HG03432 (cell line): ENCODE measurements around the gene AFF3.

Experiments used
- ATAC-seq: cut with Tn5 transposase; IDR thresholded peaks from one replicate; pipeline ENCODE4 v1.9.1; 2021; ENCODE audit warnings: mild to moderate bottlenecking, moderate library complexity; ENCODE audit not compliant: unreplicated experiment

The AFF3 gene

DNA sequence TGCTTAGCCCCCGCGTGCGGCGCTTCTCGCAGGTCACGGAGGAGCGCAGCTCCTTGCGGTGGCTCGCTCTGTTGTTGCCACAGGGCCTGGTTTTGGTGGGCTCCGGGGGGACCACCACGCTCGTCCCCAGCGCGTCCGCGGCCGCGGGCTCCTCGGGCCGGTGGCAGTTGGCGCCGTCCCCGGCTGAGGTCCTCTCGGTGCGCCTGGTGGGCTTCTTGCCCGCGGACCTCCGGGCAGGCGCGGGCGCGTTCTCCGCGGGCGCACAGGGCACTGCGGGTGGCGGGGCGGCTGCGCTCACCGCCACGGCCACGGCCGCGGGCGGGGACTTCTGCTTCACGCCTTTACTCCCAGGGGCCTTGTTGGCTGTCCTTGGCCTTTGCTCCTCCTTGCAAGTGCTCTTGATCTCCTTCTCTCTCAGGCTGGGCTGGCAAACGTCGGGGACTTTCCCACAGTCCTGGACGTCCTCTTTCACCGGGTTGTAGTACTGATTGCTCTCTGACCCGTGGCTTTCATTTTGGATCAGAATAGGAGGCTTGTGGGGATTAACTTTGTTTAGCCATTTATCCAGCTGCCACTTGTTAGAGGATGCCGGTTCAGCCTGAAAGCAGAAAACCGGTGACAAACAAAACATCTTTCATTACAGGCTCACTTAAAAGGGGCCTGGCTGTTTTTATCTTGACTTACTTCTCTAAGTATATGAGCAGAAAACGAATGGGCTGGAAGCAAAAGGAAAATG is 548.5 kb downstream of the AFF3 start:
- no peak for ATAC-seq

DNA sequence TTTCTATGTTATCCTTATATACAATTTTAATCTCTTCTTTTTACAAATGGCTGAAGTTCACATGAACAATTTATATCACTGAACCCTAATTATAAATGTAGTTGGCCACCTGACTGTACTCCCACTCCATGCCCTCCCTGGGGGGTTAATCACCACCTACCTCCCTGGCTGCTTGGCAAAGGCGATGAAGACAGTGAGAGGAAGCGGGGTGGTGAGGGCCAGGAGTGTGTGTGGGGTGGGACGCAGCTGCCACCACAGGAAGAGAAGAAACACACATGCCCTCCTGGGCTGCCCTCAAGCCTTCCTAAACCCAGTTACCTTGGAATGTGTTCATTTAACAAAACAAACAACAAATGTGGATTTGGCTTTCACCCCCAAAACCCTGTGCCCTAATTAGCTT is 565.6 kb downstream of the AFF3 start:
- no peak for ATAC-seq

DNA sequence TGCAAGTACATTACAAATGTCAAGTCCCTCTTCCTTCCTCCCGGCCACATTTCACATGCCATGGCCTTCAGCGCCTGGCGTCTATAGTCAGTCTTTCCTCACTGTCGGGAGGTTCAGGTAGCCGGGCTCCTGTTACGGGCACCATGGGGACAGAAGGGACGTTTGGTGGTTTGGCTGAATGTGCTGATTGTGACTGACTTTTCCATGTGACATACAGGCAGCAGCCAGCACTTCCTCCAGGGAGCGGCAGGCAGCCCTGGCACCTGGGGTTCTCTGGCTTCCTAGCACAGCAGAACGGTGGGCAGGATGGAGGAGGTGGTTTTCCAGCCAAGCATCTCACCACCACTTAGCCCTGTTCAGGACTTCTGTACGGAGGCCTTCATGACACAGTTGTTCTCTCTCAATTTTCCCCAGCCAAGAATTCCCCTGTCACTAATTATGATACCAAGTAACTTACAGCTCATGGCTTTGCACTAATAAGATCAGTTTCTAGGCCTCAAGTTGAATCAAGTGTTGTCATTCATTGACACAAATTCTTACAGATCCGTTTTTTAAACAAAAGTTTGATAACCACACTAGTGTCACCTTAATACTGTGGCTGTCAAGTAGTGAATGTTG is 568.6 kb downstream of the AFF3 start:
- ATAC-seq: no peak

DNA sequence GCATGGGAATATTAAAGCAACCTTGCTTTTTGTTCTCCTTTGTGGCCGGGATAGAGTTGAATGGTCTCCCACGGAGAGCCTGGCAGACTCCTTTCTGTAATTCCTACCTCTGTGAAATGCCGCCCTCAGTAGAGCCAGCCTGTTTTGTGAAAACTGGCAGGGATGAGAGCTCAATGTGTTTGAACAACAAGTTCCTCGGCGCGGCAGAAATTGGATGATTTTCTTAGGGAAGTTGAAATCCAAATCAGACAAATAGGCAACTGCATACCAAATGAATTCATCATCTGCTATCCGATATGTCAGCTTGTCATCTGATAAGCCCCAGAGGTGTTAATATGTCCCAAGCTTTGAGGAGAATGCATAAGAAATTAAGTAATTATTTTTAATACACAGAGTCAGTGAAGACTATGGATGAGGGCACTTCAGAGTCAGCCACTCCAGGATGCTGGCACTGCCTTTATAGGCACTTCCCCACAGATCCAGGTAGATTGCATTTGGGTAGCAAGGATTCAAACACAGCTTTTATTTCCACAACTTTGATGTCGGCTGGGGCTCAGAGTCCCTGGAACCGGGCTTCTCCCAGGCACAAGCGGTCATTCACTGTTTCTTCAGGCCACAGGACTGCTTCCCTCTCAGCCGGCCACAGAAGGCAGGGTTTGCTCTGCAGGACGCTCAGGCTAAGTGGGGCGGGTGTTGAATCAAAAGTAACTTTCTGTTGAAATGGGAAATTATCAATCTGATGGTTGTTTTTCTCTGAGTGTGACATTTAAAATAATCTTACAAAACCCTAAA is 569.8 kb downstream of the AFF3 start:
- no peak for ATAC-seq

DNA sequence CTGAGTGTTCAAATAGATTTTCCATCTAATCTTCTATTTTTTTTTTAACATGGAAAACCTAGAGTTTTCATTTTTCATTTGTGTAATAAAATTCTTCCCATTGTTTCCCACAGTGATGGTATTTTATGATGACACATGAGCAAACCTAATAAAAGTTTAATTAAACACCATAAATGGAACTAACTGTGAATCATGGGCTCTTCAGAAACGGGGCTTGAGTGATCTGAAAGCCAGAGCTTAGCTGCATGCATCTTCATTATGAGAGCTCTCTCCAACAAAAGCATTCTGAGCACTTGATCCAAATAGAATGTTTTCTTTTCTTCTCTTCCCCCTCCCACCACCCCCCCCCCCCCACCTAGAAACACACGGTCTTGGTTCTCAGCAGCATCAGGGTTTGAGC is 570.4 kb downstream of the AFF3 start:
- no peak for ATAC-seq

DNA sequence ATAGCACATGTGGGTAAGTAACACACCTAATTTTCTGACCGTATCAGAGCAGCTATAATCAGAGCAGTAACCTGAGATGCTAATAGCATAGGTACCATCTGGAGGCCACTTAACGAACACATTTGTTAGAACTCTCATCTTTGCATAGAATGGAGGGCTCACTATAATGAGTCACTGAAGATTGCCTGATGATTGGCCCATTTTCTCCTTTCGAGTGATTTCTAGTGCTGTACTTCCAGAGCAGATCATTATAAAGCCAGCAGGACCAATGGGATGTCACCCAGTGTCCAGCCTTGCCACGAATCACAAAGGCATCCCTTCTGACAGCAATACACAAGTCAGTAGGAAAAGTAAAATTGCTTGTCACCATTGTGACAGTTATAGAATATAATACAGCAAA is 570.9 kb downstream of the AFF3 start:
- ATAC-seq: no peak

DNA sequence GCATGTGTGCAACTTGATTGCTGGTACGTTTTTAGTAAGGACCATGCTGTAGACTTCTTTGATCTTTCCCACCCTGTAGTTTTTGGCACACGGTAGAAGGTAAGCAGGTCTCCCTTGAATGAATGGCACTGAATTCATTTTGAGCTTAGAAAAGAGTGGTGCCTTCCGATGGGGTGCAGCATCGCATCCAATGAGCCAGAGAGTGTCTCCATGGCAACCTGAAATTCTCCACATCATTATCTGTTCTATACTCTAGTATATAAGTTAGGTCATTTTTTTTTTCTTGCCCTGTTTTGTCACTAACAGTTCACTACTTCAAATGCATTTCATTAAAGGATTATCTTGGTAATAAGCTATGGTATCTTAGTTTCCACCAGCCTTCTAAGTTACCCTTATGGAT is 571.4 kb downstream of the AFF3 start:
- no peak for ATAC-seq

DNA sequence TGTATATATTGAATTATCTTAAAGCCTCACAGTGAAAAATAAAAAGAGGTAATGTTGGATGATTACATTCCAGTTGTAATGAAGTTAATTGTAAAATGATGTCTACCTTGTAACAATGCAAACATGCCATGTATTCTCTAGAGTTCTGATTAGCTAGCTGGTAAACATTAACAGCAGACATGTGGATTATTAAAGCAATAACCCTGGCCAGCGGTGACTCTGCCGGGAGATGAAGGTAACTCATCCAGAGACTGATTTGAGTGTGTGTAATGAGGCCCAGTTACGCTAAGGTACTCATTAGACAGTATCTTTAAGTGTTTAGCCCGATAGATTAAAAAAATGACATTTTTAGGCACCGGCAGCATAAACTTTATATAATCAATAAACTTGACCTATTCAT is 573.0 kb downstream of the AFF3 start:
- ATAC-seq: no peak

DNA sequence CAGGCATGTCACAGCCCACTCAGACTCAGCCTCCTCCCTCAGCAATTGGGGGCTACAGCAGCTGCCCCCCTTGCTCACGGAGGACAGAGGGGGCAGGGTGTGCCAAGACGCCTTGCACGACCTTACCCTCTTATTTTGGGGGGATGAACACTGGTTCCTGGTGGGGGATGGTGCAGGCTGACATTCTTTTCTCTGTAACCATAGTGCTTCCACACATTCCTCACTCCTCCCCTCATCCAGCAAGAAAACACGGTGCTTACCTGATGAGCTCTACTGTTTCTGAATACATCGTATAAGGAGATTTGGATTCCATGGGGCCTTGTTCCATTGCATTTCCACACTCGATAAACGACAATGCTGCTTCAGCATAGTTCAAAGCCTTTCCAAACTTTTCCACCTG is 577.2 kb downstream of the AFF3 start:
- no peak for ATAC-seq

DNA sequence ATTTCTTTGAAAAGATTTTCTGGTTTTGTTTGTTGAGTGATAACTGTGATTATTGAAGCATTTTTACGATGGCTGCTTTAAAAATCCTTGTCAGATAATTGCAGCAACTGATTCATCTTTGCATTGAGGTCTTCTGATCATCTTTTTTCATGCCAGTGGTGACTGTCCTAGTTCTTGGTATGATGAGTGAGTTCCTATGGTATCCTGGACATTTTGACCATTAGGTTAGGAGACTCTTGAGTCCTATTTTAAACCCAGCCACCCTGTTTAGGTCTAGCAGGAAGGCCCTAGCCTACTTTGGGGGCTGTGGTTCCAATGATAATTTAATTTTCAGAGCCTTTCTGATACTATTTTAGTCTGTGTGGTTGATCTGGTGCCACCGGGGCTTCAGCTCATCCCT is 579.9 kb downstream of the AFF3 start:
- no peak for ATAC-seq

DNA sequence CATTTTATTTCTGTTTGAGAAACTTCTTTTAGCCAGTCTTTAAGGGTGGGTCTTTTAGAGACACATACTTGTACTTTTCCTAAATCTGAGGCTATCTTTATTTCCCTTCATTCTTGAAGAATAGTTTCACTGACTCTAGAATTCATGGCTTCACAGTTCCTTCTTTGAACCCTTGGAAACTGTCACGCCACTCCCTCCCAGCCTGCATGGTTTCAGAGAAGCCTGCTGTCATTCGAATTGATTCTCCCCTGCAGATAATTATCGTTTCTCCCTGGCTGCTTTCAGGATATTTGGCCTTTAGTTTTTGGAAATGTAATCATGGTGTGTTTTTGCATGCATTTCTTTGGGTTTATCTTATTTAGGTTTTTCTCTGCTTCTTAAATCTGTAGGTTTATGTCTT is 580.6 kb downstream of the AFF3 start:
- ATAC-seq: no peak

DNA sequence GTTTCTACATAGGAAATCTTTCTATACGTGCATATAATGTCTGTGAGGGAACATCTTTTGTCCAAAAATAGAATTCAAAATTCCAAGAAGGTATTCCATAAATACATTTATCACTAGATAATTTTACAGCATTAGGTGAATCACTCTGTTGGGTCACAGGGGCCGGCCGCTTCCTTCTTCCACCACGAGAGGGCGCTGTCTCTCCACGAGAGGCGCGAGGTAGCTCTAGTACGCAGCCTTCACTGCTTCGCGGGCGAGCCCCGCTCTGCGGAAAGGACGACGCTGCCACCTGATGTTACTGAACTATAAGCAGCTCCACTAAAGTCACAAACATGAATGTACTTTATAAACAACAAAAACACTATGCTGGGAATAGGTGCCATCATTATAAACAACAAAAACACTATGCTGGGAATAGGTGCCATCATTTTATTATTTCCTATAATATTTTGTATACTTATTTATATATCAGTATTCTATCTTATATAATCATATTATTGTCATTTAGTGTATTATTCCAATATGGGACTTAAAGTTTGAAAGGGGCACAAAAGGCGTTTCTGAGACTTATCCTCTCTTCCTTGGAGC is 583.2 kb downstream of the AFF3 start:
- no peak for ATAC-seq

DNA sequence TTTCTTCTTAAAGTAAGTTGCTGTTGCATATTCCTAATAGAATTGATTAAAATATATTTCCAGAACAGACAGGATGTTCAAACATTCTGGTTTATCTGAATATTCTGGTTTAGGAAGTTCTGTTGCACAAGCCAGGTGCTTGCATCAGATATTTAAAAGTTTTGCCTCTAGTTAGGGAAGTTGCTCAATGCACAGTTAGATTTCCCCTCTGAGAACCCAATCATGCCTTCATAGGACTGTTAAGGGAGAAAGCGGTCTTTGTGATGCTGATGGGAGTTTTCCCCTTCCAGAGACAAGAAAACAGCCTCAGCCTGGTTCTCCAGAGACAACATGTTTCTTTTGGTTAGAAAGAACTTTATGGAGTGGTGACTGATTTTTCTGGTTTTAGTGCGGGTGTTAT is 587.0 kb downstream of the AFF3 start:
- no peak for ATAC-seq

DNA sequence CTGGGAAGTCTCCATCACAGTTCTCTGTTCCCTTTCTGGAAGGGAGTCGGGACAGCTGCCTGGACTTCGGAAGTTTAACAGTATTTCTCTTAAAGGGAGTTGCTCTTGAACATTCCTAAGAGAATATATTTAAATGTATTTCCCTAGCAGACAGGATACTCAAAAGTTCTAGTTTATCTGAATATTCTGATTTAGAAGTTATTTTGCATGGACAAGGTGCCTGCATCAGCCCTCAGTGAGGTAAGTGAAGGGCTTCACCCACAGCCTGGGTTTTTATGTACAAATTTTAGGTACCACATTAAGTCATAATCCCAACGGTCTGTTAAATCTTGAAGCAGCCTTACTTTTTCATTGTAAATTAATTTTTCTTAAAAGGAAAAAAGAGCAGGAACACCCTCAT is 587.5 kb downstream of the AFF3 start:
- no peak for ATAC-seq

DNA sequence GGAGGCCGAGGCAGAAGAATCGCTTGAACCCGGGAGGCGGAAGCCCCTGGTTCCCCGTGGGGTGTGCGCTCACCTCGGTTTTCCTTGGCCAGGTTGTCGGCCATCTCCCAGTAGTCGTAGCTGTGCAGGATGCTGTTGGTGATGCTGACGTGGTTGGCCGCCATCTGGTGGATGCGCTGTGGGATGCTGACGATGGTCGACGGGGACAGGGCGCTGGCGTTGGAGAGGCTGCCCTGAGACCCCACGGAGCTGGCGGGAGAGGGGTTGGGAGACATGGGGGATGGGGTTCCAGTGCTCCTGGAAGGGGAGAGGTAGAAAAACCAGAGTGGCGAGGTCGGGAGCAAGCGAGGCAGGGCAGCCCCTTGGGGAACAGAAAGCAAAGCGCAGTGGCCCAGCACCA is 588.2 kb downstream of the AFF3 start:
- no peak for ATAC-seq

DNA sequence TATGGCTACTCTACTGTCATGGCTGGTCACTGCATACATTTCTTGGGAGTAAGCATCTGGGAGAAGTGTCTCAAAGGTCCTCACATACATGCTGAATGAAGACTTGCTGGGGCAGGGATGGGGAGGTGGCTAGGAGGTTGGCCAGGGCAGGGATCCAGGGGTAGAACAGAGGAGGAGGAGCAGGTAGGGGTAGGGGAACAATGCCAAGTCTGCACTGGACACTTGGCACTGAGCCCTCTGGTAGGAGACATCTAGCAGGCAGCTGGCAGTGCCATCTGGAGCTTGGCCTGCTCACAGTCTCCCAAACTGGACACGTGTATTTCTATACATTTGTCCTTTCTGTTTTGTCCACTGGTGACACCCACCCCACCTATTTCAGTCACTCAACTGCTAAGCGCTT is 589.9 kb downstream of the AFF3 start:
- no peak for ATAC-seq

DNA sequence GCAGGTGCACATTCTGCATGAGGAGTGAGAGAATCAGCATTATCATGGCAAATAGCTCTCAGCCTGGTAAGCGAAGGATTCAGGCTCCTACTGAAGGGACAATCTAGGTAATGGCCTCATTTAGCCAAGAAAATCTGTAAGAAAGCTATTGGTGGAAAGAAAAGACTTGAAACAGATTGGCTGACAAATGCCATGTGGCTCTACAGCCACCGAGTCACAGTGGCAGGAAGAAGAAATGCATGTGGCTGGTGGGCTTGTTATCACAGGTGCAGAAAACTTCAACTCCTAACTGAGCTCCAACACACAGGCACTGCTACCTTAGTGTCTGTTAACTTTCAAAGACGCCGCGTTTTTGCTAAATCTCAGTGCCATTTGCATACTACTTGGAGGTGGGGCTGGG is 592.0 kb downstream of the AFF3 start:
- ATAC-seq: no peak

DNA sequence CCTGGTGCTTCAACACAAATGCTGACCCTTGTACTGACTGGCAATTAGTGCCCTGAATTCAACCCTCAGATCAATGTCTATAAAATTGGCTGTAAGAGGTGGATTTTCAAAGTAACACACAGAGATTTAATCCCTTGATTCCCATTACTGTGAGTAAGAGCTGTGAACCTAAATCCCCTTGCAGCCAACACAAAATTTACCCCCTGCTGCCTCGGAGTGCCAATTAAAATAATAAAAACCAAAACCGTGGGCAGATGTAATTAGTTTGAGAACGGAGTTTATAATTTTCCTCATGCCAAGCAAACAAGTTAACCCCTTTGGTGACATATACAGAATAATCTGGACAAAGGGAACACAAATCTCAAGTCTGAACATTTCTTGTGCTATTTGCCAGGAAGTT is 596.8 kb downstream of the AFF3 start:
- ATAC-seq: no peak

DNA sequence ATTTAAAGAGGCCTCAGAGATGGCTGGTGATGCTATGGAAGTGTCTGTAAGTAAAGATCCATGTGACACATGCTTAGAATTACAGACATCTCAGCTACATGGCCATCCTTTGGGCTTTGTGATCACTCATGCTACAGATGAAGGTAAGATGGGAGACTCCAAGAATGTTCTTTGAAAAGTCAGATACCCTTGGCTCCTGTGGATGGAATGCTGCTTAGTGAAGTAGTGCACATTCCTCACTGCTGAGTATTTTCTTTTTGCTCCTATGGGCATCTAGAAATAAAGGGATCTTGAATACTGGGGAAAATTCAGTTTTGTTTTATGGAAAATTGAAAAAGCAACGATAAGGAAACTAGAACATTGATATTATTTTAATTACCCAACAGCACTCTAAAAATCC is 597.3 kb downstream of the AFF3 start:
- no peak for ATAC-seq

DNA sequence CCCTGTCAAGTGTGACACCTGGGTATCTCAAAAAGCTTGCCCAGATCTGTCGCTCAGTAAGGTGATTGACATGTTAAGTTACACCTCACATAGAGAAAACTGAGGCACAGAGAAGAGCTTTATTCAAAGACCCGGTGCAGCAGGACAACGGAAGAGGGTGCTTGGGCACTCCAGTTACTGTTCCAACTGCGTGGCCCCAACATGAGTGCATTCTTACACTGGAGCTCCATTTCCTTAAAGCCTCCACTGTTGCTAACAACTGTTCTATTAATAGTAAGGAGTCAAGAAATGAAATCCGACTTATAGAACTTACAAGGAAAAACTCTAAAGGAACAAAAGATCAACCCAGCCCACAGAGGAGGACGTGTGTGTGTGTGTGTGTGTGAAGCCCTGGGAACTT is 597.8 kb downstream of the AFF3 start:
- ATAC-seq: no peak

DNA sequence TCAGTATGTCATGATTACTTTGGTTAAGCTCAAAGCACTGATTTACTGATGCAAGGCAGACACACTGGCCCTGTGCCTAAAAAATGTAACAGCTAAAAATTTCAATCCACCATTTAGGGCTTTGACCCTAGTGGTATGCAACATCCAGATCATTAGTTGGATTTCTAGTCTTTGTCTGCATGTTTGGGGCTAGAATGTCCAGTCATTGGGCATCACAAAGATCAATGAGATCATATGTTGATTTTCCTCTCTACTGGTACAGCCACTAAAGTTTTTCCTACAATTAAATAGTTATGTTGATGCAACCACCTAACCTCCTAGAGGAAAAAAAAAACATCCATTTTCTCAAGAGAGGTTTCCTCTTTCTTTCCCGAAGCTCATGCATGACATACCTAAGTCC is 599.1 kb downstream of the AFF3 start:
- ATAC-seq: no peak
